ENCODE results near the gene USHBP1.

USHBP1 gene

DNA sequence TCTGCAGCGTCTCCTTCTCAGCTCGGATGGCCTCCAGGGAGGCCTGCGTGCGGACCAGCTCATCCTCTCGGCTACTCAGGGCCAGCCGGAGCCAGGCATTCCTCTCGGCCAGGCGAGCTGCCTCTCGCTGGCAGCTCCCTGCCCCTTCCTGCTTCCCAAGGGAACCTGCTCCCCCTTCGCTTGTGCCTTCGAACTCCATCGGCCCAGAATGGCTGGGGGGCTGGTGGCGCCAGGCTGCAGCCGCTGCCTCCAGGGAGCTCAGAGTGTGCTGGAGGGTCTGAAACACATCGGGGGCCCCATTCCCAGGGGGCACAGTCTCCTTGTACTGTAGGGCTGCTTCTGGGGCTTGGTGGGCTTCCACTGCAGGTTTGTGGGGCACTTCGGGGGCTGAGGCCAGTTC is 2.0 kb downstream of the USHBP1 start:
- DNase-seq, result no peak

GRCh38 chr19:17260842-17261325 is 3.7 kb downstream of the USHBP1 start:
- DNase-seq, result peak; percentile 86

DNA sequence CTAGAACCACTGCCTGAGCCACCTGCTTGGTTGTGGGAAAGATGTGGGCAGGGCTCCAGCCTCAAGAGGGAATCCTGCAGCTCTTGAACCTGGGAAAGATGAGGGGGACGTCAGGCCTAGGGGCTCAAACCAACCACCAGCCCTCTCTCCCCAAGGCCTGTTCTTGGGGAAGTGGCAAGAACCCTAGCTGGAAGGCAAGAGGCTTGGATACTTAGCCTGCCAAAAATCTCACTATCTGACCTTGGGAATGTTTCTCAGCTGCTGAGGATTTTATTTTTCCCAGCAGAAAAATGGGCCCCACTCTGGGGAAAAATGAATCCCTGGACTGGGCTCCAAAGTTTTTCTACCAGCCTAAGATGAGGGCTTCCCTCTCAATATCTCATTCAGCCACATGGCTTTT is 4.6 kb downstream of the USHBP1 start:
- no peak for DNase-seq

- no peak for DNase-seq
These were observed 5.3 kb downstream of the USHBP1 start for GRCh38 chr19:17259118-17259780.

DNA sequence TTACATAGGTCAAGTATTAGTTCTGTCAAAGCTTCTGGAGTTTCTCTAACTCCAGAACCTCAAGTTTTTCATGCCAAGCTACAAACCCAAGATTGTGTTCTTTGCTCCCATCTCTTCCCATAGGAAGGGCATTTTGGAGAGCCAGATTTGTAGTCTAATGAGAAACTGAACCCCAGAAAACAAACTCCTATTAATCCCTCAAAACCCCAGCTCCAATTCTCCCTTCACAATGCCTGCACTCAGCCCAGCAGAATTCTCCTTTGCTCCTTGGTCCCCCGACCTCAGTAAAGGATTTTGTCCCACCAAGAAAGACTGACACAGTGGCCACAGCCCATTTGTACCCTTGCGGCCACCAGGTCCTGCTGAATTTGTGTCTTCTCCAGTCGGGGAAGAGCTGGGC is 8.4 kb downstream of the USHBP1 start:
- DNase-seq, result no peak

DNA sequence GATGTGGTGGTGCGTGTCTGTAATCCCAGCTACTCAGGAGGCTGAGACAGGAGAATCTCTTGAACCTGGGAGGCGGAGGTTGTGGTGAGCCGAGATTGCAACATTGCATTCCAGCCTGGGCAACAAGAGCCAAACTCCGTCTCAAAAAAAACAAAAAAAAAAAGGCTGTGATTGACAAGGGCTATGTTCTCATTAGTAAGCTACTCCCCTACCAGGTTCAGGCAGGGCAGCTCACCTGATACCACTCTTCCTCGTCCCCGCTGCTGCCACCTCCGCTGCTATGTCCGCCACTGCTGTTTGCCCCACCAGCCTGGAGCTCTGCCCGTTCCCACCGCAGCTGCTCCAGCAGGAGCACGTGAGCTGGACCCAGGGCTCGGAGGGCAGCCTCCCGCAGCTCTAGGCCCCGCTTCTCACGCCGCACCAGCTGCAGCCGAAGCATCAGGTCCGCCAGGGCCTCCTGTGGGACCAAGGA is 9.4 kb downstream of the USHBP1 start:
- peak; percentile 17 for DNase-seq

DNA sequence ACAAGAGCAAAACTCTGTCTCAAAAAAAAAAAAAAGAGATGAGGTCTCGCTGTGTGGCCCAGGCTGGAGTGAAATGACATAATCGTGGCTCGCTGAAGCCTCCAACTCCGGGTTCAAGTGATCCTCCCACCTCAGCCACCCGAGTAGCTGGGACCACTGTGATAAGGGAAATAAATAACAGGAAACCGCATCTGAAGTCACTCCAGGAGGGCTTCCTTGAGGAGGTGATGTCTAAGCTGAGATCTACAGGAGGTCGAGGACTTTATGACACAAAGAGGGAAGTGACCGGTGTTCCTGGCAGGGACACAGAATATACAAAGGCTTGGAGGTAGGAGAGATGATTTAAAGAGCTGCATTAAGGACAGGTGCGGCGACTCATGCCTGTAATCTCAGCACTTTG is 9.9 kb downstream of the USHBP1 start:
- no peak for DNase-seq

- DNase-seq, result no peak
These were observed 14.5 kb downstream of the USHBP1 start for GRCh38 chr19:17249887-17250548.

- DNase-seq, result peak; percentile 20
These were observed 16.4 kb downstream of the USHBP1 start for GRCh38 chr19:17248011-17248776.

DNA sequence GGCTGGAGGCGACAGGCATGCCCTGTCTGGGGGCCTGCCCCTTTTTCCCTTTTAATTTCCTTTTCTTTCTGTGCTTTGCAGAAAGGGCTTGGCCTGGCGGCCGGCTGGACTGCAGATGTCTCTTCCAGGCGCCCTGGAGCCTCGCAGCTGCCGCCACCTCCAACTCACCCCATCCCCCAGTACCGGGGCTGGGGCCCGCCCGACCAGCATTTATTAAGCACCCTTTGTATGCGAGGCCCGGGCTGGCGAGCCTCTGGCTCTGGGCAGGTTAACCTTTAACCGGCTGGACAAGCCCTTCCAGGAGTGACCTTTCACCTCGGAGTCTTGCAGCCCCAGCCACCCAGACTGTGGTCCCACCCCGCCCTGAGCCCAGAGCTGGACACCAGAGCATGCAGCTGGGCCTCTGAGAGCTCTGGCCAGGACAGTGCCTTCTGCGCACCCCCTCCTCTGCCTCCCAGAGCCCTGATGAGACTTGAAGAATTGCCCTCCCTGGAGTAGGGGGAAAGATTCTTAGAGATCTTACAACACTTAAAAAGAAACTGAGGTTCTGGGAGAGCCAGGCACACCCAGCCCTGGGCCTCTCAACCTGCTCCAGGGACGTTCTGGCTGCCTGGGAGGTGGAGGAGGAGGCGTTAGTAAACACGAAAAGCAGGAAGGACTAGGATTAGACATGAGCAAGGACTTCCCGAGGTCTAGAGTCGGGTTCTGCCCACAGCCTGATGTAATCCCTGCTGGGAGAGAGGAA is 17.7 kb downstream of the USHBP1 start:
- DNase-seq, result no peak

GRCh38 chr19:17245535-17245984 is 19.0 kb downstream of the USHBP1 start, which contains the start of gene NR2F6:
Gene NR2F6, minus strand, starts transcription at chr19:17245919. Its CDS starts 699 bp downstream, at chr19:17245220.
- DNase-seq, result no peak

- no peak for DNase-seq
These were observed 19.7 kb downstream of the USHBP1 start for GRCh38 chr19:17244618-17245534.

- no peak for DNase-seq
These were observed 20.5 kb downstream of the USHBP1 start for GRCh38 chr19:17243830-17244617.

DNA sequence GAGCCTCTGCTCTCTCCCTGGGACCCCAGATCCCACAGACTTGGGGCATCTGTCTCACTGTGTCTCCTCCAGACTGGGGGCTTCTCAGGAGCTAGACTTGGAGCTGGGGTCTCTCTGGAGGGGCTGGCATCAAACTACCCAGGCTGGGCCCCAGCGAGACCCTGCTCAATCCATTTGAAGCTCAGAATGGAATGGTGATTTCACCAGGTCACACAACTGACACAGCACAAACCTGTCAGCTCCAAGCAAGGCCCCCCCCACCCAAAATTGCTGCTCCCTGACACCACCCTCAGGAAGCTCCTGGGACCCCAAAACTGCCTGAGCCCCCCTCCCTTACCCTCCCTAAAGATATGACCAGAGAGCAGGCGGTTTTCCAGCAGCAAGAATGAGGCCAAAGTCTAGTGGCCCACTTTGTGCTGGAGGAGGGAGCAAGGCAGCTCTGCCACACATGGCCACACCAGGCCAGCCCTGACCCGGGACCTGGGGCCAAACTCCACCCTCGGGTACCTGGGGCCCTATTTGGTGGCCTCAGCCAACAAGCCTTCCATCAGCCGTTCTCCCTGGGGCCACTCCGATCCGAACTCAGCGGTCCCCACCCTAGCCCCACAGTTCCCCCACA is 21.2 kb downstream of the USHBP1 start:
- no peak for DNase-seq

- DNase-seq, result no peak
These were observed 21.9 kb downstream of the USHBP1 start for GRCh38 chr19:17242431-17243208.

GRCh38 chr19:17240826-17241399 is 23.6 kb downstream of the USHBP1 start:
- DNase-seq, result no peak

- no peak for DNase-seq
These were observed 24.3 kb downstream of the USHBP1 start for GRCh38 chr19:17240062-17240752.

Measured in NCI-H2171 treated with DMSO at 0.1 percent for 48 hours (cell line).